ENCODE data around the gene ASAP2. TPM values are rescaled to one million over a fixed set of nuclear protein-coding genes. Genes with fewer than 3 reads are reported as not detected.

Gene ASAP2
- total RNA-seq, 1 experiment from 2014 or later, result 60.3 TPM

- BruUV-seq (replicated peaks), result no TSS peak
- peak in 1 of 2 experiments; percentile 61 for DNase-seq
- peak overlapping the region; percentile 17; the same call in 1 of the 2 replicates for H3K27ac ChIP-seq
Observed at GRCh38 chr2:9274701-9275343, 68.2 kb downstream of the ASAP2 start.

GRCh38 chr2:9275399-9275798 is 68.8 kb downstream of the ASAP2 start:
- no TSS peak for BruUV-seq (replicated peaks)
- Histone ChIP-seq H3K9me2 (ENCODE audit: insufficient read depth) (no peaks in the 10 kb centered on the region), H3K4me2 (no peak overlapping the region), H3K79me2 (ENCODE audit: low read depth) (peaks cover 88% of the 10 kb centered on the region), H3K27ac (peak overlapping the region; percentile 17; the same call in 1 of the 2 replicates), H3F3A (ENCODE audit: insufficient read depth, low read depth) (peaks cover 53% of the 10 kb centered on the region), H3K27me3 (ENCODE audit: insufficient read depth, low read depth) (no peaks in the 10 kb centered on the region), H3K9me3 (ENCODE audit: insufficient read depth, low read depth) (no peaks in the 10 kb centered on the region), H2AFZ (no peak overlapping the region), H3K4me1 (replicated peaks; ENCODE audit: insufficient read depth) (peaks cover 34% of the 10 kb centered on the region), H3K4me3 (no peak overlapping the region), H4K20me1 (ENCODE audit: insufficient read depth) (peaks cover 37% of the 10 kb centered on the region), H3K36me3 (ENCODE audit: low read depth) (no peaks in the 10 kb centered on the region)
- intact Hi-C loops (cut with micrococcal nuclease; ENCODE audit: unreplicated experiment), result no loop called here
- POLR2A ChIA-PET (ENCODE audit: unreplicated experiment), result interaction anchor here (0.6 to 0.7 kb wide), 2 partner anchors 9 to 556 kb away, joined by 3 to 4 read pairs; no protein-coding TSS in a partner anchor
- TF ChIP-seq CTCF (conservative IDR thresholded peaks at IDR 0.05), result no peak
- no peak for TF ChIP-seq EZH2 (IDR thresholded peaks at IDR 0.05; ENCODE audit: low read depth)
- no peak for DNase-seq
- CTCF ChIA-PET, result no interaction called here

More at GRCh38 chr2:9274701-9275343, 68.2 kb downstream of the ASAP2 start:
- intact Hi-C loops (cut with micrococcal nuclease; ENCODE audit: unreplicated experiment), result no loop called here
- Histone ChIP-seq H3K27me3 (ENCODE audit: insufficient read depth, low read depth) (no peaks in the 10 kb centered on the region), H3K4me2 (peak overlapping the region; percentile 30), H3K4me1 (replicated peaks; ENCODE audit: insufficient read depth) (peaks cover 37% of the 10 kb centered on the region), H2AFZ (no peak overlapping the region), H3K9me2 (ENCODE audit: insufficient read depth) (no peaks in the 10 kb centered on the region), H3K36me3 (ENCODE audit: low read depth) (no peaks in the 10 kb centered on the region), H3K4me3 (no peak overlapping the region), H4K20me1 (ENCODE audit: insufficient read depth) (peaks cover 37% of the 10 kb centered on the region), H3K9me3 (ENCODE audit: insufficient read depth, low read depth) (no peaks in the 10 kb centered on the region), H3F3A (ENCODE audit: insufficient read depth, low read depth) (peaks cover 53% of the 10 kb centered on the region), H3K79me2 (ENCODE audit: low read depth) (peaks cover 94% of the 10 kb centered on the region)
- POLR2A ChIA-PET (ENCODE audit: unreplicated experiment), result interaction anchor here (0.6 kb wide), 1 partner anchor 8 kb away, joined by 4 read pairs; no protein-coding TSS in a partner anchor
- TF ChIP-seq CTCF (conservative IDR thresholded peaks at IDR 0.05) (no peak), EZH2 (IDR thresholded peaks at IDR 0.05; ENCODE audit: low read depth) (no peak)
- CTCF ChIA-PET, result no interaction called here

- POLR2A ChIA-PET (ENCODE audit: unreplicated experiment), result interaction anchor here (0.5 to 0.7 kb wide), 2 partner anchors 27 to 555 kb away, joined by 3 to 4 read pairs; no protein-coding TSS in a partner anchor
- Histone ChIP-seq H3K27ac (no peak overlapping the region), H3K4me1 (replicated peaks; ENCODE audit: insufficient read depth) (peaks cover 34% of the 10 kb centered on the region), H3K9me3 (ENCODE audit: insufficient read depth, low read depth) (no peaks in the 10 kb centered on the region), H3K4me3 (no peak overlapping the region), H3K27me3 (ENCODE audit: insufficient read depth, low read depth) (no peaks in the 10 kb centered on the region), H4K20me1 (ENCODE audit: insufficient read depth) (peaks cover 37% of the 10 kb centered on the region), H2AFZ (no peak overlapping the region), H3K36me3 (ENCODE audit: low read depth) (no peaks in the 10 kb centered on the region), H3K4me2 (no peak overlapping the region), H3K79me2 (ENCODE audit: low read depth) (peaks cover 85% of the 10 kb centered on the region), H3K9me2 (ENCODE audit: insufficient read depth) (no peaks in the 10 kb centered on the region), H3F3A (ENCODE audit: insufficient read depth, low read depth) (peaks cover 53% of the 10 kb centered on the region)
- no peak for DNase-seq
- CTCF ChIA-PET, result no interaction called here
- intact Hi-C loops (cut with micrococcal nuclease; ENCODE audit: unreplicated experiment), result no loop called here
- no TSS peak for BruUV-seq (replicated peaks)
- TF ChIP-seq CTCF (conservative IDR thresholded peaks at IDR 0.05) (no peak), EZH2 (IDR thresholded peaks at IDR 0.05; ENCODE audit: low read depth) (no peak)
Observed at GRCh38 chr2:9276074-9276473, 69.5 kb downstream of the ASAP2 start.

Data from PC-9 (cell line).